ENCODE results near the gene TRIO.

DNA sequence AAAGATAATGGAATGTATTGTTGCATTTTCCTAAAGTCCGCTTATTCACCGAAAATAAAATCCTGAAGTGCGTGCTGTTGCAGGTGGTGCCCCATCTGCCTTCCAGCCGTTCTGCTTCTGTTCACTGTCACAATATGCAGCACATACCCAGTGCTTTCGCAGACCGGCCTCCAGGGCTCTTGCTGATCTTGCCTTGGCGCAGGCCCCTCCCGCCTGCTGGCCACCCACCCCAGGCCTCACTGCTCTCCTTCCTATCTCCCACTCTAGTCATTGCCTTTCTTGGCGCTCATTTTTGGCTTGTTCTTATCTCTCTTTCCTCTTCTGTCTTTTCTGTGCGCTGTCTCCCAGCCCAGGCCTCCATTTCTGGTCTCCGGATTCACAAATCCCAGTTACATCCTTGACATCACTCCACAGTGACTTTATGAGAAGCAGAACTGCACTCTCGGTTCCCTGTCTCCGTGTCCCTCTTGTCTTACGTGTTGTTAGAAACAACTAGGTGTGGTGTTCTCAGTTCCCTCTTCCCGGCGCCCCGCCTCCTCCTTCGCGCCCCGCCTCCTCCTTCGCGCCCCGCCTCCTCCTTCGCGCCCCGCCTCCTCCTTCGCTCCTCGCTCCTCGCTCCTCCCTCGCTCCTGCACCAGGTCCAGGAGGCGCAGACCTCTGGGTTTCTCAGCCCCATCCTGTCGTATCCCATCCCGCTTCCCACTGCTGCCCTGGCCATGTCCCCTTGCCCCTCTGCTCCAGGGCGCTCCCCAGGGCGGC is 236.8 kb downstream of the TRIO start:
- TF ChIP-seq CTCF (IDR thresholded peaks at IDR 0.05; ENCODE audit: low read length) (no peak), EZH2phosphoT487 (IDR thresholded peaks at IDR 0.05; ENCODE audit: low read length) (no peak)
